H1 (cell line): ENCODE results near the gene DDB1. TPM values are rescaled to one million over a fixed set of nuclear protein-coding genes. Genes with fewer than 3 reads are reported as not detected.

Experiments used
- HDAC2 ChIP-seq, 2 experiments: fragments of 300-600 bp in 1 of 2; sonication (generic) in 1 of 2; IDR thresholded peaks; 2 replicates each; pipeline ENCODE4 v1.6.1; 2011 to 2012; ENCODE audit warnings: low read depth in 2 of 2, low read length in 2 of 2, mild to moderate bottlenecking in 2 of 2, moderate library complexity in 2 of 2, borderline replicate concordance in 1 of 2, inconsistent platforms in 1 of 2
- PHF8 ChIP-seq: fragments of 200-600 bp; sonication (generic); conservative IDR thresholded peaks from 2 replicates; pipeline ENCODE4 v1.7.1; 2012; ENCODE audit warnings: low read depth, mild to moderate bottlenecking, inconsistent platforms, low read length, moderate library complexity
- TBP ChIP-seq: IDR thresholded peaks from 2 replicates; pipeline ENCODE4 v1.6.1; 2011; ENCODE audit warnings: low read depth, low read length, improper control_type of control experiment
- polyA plus RNA-seq, 7 experiments: library from polyadenylated mRNA; depleted of rRNA in 3 of 7; stranded (reverse) in 5 of 7; unstranded in 2 of 7; fragments of >200 nt in 5 of 7; fragments of 200-250 nt in 2 of 7; gene quantifications; 1 replicate in 5 of 7; 2 replicates in 1 of 7; 4 replicates in 1 of 7; pipeline versions ENCODE4 v1.2.1 to v1.2.3, GENCODE V29; 2011 to 2013; ENCODE audit warnings: missing spikeins in 2 of 7, mixed read lengths in 2 of 7
- total RNA-seq: library from RNA; stranded (reverse); fragmentation: NEBNext Ultra II Directional; extraction: Animal tissue kit (Norgen Biotek cat#: 25700); gene quantifications from 2 replicates; pipeline ENCODE4 v1.2.1, GENCODE V29; 2021
- TF ChIP-seq, protein P1 (sequence below): IDR thresholded peaks from 2 replicates; pipeline ENCODE4 v1.6.1; 2012; ENCODE audit warnings: low read length, inconsistent platforms

DDB1 gene
- total and polyA plus RNA-seq, 2 of the 8 experiments (the other 6 are each of a cell fraction or from before 2014, with no cell fraction given): 275 to 306 TPM

DNA sequence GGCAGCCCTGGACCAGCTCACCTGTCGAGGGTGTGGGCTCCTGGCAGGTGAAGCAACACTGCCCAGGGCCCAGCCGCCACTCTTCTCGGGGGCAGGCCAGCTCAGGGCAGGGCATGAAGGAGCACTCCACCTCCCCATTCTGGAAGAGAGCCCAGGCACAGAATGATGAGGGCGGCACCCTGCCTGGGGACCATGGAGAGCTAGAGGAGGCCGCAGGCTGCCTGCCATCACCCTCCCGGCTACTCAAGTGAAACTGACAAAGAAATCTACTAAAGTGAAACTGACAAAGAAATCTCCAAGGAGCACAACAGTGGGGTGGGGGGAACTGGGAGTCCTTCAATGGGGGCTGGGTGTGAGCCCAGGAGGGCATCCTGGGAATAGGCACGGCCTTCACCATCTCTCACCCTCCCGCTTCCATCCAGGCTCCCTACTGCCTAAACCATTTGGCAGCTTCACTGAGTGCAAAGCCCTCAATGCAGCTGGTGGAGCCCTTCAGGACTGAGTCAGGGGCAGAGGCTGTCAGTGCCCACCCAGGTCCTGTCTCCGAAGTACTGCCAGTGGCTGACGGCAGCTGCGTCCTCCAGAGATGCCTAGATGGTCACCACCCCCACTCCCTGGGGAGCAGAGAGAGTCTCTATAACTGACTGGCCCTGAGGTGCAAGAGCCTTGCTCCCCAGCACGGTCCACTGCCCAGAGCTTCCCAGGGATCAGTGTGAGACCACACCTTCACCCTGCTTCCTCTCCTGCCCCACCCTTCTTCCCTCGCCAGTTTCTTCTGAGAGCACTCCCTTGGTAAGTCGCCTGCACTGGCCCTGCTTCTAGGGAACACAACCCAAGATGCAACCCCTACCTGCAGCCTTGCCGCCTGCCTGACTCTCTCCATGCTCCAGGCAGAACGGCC, 59.5 kb downstream of the DDB1 start (continued):
- no peak for TF ChIP-seq TBP
- TF ChIP-seq PHF8: no peak
- TF ChIP-seq, protein P1, sequence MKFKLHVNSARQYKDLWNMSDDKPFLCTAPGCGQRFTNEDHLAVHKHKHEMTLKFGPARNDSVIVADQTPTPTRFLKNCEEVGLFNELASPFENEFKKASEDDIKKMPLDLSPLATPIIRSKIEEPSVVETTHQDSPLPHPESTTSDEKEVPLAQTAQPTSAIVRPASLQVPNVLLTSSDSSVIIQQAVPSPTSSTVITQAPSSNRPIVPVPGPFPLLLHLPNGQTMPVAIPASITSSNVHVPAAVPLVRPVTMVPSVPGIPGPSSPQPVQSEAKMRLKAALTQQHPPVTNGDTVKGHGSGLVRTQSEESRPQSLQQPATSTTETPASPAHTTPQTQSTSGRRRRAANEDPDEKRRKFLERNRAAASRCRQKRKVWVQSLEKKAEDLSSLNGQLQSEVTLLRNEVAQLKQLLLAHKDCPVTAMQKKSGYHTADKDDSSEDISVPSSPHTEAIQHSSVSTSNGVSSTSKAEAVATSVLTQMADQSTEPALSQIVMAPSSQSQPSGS: no peak
- TF ChIP-seq HDAC2 (IDR thresholded peaks at IDR 0.05; ENCODE audit: borderline replicate concordance in 1 of 2, low read depth in 2 of 2, low read length in 2 of 2): no peak
